ENCODE data around the gene DEAF1. TPM values are rescaled to one million over a fixed set of nuclear protein-coding genes. Genes with fewer than 3 reads are reported as not detected.

The DEAF1 gene
- total RNA-seq, 4 donors from 2014 or later, result 20.3 to 29.0 (median 23.0) TPM

DNA sequence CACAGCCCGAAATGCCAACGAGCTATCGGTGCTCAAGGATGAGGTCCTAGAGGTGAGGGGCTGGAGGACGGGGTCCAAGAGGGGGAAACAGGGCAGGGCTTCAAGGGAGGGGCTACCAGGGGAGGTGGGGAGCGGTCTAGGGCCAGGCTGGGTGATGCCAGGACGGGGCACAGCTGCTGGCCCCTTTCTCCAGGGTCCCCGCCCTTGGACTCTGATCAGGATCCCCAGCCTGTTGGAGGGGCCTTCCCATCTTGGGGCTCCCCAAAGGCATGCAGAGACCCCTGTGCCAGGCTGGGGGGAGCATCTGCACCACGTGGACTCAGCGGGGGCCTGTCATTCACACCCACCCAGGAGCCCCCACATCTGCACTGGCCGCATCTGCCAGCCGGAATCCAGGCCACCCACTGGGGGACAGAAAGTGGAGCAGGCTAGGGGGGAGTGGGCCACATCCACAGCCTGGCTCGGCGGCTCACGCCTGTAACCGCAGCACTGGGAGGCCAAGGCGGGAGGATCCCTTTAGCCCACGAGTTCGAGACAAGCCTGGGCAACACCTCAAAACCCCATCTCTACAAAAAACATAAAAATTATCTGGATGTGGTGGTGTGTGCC lies 29.9 kb upstream of the DEAF1 start:
- no peak for DNase-seq (ENCODE audit: low spot score)
- TF ChIP-seq, protein P1, sequence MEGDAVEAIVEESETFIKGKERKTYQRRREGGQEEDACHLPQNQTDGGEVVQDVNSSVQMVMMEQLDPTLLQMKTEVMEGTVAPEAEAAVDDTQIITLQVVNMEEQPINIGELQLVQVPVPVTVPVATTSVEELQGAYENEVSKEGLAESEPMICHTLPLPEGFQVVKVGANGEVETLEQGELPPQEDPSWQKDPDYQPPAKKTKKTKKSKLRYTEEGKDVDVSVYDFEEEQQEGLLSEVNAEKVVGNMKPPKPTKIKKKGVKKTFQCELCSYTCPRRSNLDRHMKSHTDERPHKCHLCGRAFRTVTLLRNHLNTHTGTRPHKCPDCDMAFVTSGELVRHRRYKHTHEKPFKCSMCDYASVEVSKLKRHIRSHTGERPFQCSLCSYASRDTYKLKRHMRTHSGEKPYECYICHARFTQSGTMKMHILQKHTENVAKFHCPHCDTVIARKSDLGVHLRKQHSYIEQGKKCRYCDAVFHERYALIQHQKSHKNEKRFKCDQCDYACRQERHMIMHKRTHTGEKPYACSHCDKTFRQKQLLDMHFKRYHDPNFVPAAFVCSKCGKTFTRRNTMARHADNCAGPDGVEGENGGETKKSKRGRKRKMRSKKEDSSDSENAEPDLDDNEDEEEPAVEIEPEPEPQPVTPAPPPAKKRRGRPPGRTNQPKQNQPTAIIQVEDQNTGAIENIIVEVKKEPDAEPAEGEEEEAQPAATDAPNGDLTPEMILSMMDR (IDR thresholded peaks at IDR 0.05), result no peak
- no peak for ATAC-seq (ENCODE audit: low FRiP score)

DNA sequence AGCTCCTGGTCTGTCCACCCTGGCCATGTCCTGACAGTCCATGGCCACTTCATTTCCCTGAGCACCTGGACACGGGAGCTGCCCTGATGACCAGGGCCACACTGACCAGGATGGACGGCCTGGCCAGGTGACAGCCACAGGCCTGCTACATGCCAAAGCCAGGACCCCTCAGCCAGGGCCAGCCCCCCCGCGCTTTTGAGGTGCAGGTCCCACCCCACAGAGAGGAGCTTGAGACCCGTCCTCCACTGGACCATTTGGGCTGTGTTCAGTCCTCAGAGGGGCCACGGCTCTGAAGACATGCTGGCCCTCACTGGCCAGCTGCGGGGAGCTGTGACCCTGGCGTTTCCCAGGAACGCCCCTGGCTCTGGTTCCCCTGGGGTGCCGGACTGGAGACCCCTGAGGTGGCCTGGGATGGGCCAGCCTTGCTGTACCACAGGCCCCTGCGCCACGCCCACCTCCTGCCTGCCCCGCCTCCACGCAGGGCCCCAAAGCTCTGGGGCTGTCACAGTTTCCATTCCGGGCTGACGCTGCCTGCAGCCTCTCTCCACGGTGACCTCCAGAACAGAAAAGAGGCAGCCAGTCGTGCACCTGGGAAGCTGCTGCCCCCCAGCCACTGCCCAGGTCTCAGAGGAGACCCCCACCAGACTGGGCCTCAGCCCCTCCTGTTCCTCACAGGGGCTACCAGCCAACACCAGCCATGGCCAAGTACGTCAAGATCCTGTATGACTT lies 29.2 kb upstream of the DEAF1 start:
- TF ChIP-seq, protein P1 (IDR thresholded peaks at IDR 0.05), result no peak
- ATAC-seq (ENCODE audit: low FRiP score), result no peak

DNA sequence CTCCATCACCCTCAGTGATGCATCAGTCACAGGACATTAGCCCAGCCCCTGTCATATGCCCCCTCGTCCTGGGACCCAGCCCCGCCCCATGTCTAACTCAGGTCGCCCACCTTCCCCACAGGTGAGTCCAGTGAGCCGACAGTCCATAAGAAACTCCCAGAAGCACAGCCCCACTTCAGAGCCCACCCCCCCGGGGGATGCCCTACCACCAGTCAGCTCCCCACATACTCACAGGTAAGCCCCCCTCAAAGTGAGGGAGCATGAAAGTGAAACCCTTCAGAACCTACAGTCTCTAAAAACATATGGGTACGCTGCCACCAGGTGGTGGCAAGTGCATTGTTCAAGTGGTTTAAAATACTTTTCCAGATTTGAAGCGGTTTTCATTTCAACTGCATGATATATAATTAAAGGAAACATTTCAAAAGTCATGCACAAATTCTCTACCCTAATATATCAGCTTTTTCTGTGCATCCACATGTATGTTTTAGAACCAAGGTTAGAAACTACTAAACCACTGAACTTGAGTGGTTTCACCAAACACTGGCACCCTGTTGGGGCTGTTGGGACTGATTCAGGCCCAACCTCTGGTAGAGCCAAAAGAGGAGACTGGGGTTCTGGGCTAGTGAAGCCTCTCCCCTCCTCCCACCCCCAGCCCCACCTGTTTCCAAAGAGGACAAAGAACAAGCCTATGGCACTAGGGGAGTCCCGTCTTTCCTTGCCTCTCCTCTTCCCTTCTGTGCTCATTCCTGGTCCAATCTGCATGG lies 28.3 kb upstream of the DEAF1 start:
- TF ChIP-seq, protein P1 (IDR thresholded peaks at IDR 0.05), result no peak
- ATAC-seq (ENCODE audit: low FRiP score), result no peak
- DNase-seq (ENCODE audit: low spot score), result no peak

More for the DNA sequence above, 29.2 kb upstream of the DEAF1 start:
- DNase-seq (ENCODE audit: low spot score), result no peak

DNA sequence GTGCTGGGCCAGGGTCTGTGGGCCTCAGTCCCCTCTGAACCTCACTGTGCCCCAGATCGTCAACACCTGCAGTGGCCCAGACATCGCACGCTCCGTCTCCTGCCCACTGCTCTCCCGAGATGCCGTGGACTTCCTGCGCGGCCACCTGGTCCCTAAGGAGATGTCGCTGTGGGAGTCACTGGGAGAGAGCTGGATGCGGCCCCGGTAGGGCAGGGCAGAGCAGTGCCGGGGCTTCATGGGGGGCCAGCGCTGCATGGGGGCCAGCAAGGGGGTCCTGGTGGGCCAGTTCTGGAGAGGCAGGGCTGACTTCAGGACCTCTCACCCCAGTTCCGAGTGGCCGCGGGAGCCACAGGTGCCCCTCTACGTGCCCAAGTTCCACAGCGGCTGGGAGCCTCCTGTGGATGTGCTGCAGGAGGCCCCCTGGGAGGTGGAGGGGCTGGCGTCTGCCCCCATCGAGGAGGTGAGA lies 27.4 kb upstream of the DEAF1 start:
- ATAC-seq (ENCODE audit: low FRiP score) (no peak), DNase-seq (ENCODE audit: low spot score) (no peak)
- TF ChIP-seq, protein P1 (IDR thresholded peaks at IDR 0.05), result no peak

DNA sequence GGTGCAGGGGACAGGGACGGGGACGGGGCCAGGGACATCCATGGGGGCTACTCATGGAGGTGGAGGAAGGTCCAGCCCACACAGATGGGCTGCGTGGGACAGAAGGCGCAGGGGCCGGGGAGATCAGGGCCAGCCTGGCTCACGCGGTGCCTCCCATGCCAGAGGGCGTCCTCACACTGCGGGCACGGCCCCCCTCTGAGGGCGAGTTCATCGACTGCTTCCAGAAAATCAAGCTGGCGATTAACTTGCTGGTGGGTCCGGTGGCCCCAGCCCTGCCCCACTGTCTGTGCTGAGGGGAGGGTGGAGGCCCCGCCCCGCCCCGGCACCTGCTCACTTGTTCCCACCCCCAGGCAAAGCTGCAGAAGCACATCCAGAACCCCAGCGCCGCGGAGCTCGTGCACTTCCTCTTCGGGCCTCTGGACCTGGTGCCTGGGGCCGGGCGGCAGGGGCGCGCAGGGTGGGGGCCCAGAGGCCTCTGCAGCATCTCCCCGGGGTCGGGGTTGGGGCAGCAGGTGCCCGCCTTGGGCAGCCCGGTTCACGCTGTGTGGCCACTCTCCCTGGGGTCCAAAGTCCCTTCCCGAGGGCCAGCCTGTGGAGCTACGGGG lies 26.8 kb upstream of the DEAF1 start:
- ATAC-seq (ENCODE audit: low FRiP score) (no peak), DNase-seq (ENCODE audit: low spot score) (no peak)
- TF ChIP-seq, protein P1 (IDR thresholded peaks at IDR 0.05), result no peak

DNA sequence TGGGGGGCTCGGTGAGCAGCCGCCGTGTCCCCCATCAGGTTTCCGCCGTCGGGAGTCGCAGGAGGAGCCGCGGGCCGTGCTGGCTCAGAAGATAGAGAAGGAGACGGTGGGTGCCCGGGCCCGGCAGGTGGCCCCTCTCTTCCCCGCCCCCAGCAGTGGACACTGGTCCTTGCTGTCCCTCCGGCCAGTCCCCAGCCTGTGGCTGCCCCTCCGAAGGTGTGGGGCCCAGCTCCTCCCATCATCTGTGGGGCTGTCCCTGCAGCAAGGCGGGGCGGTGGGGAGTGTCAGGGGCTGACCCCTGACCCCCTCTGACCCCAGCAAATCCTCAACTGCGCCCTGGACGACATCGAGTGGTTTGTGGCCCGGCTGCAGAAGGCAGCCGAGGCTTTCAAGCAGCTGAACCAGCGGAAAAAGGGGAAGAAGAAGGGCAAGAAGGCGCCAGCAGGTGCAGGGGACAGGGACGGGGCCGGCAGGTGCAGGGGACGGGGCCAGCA lies 26.3 kb upstream of the DEAF1 start:
- no peak for ATAC-seq (ENCODE audit: low FRiP score)
- TF ChIP-seq, protein P1 (IDR thresholded peaks at IDR 0.05), result no peak
- no peak for DNase-seq (ENCODE audit: low spot score)
